Measurements from ENCODE around the gene RCL1.
"Not testable (repeated sequence)": the region's sequence is repeated elsewhere in the genome, so short reads cannot be mapped to it uniquely, and the experiment has no call there.

RCL1 gene

DNA sequence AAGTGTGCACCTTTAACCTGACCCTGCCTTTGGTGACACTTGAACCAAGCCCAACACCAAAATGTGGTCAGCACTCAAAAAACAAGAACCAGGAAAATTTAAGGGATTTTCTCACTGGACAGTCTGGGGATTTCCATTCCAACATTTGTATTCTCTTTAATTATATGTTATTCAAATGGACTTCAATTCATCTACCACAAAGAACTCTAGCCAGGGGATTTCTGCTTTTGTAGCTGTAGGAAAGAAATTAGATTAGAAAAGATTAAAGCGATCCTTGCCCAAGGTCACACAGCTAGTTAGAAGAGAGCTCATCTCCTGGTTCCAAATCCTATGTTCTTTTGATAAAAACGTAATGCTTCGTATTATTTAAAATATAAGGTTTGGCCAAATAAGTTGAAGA, 97.5 kb downstream of the RCL1 start:
- TF ChIP-seq JUND (IDR thresholded peaks at IDR 0.05; ENCODE audit: low read depth) = no peak
- in situ Hi-C loops (cut with HindIII; ENCODE audit: low pct_unique_long_range_greater_than_20kb, low sequenced_read_pairs) = no loop called here
- DNase-seq (ENCODE audit: low read depth in 1 of 2, low spot score in 1 of 2) = no peak

GRCh38 chr9:4890929-4891328, 98.2 kb downstream of the RCL1 start:
- no peak for TF ChIP-seq JUND (IDR thresholded peaks at IDR 0.05; ENCODE audit: low read depth)
- in situ Hi-C loops (cut with HindIII; ENCODE audit: low pct_unique_long_range_greater_than_20kb, low sequenced_read_pairs) = no loop called here
- no peak for DNase-seq (ENCODE audit: low read depth in 1 of 2, low spot score in 1 of 2)

DNA sequence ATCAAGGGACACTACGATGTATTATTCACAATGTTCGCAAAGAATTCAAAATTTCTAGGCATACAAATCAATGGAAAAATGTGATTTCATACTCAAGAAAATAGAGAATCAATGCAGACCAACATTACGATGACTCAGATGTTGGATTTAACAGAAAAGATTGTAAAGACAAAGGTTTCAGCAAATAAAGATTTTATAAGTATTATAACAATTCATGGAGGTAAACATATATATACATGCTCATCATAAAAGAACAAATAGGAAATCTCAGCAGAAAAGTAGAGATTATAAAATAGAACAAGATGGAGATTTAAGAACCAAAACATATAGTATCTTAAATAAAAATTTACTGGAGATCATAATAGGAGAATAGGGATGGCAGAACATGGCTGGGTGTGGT, 98.9 kb downstream of the RCL1 start:
- no peak for DNase-seq (ENCODE audit: low read depth in 1 of 2, low spot score in 1 of 2)
- TF ChIP-seq JUND (IDR thresholded peaks at IDR 0.05; ENCODE audit: low read depth) = no peak
- in situ Hi-C loops (cut with HindIII; ENCODE audit: low pct_unique_long_range_greater_than_20kb, low sequenced_read_pairs) = no loop called here

DNA sequence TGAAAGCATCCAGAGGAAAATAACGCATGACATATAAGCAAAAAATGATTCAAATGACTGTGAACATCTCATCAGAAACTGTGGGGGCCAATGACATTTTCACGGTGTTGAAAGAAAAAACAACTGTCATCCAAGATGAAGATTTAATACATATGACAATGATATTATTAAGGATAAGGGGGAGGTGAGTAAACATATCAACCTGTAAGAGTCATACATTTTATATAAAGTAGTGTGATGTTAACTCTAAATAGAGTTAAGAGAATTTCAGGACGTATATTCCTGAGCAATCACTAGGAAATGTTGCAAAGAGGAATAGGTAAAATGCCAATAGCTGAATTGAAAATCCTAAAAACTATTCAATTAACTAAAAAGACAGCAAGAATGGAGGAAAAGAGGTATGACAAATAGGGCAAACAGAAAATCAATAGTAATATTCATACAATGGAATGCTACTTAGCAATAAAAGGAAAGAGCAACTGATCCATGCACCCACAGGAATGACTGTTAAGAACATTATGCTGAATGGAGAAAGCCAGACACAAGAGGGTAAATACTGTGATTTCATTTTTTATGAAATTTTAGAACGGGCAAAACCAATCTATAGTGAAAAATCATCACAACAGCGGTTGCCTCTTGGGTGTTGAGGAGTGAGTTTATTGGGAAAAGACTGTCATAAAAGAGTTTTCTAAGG, 99.9 kb downstream of the RCL1 start:
- in situ Hi-C loops (cut with HindIII; ENCODE audit: low pct_unique_long_range_greater_than_20kb, low sequenced_read_pairs) = no loop called here
- TF ChIP-seq JUND (IDR thresholded peaks at IDR 0.05; ENCODE audit: low read depth) = no peak
- DNase-seq (ENCODE audit: low read depth in 1 of 2, low spot score in 1 of 2) = no peak

GRCh38 chr9:4894076-4894475, 101.3 kb downstream of the RCL1 start:
- DNase-seq (ENCODE audit: low read depth in 1 of 2, low spot score in 1 of 2) = no peak
- TF ChIP-seq JUND (IDR thresholded peaks at IDR 0.05; ENCODE audit: low read depth) = no peak

GRCh38 chr9:4899853-4900252, 107.1 kb downstream of the RCL1 start:
- DNase-seq (ENCODE audit: low read depth in 1 of 2, low spot score in 1 of 2); in situ Hi-C loops (cut with HindIII; ENCODE audit: low pct_unique_long_range_greater_than_20kb, low sequenced_read_pairs): not testable (repeated sequence)

More at GRCh38 chr9:4894076-4894475, 101.3 kb downstream of the RCL1 start:
- in situ Hi-C loops (cut with HindIII; ENCODE audit: low pct_unique_long_range_greater_than_20kb, low sequenced_read_pairs) = no loop called here

DNA sequence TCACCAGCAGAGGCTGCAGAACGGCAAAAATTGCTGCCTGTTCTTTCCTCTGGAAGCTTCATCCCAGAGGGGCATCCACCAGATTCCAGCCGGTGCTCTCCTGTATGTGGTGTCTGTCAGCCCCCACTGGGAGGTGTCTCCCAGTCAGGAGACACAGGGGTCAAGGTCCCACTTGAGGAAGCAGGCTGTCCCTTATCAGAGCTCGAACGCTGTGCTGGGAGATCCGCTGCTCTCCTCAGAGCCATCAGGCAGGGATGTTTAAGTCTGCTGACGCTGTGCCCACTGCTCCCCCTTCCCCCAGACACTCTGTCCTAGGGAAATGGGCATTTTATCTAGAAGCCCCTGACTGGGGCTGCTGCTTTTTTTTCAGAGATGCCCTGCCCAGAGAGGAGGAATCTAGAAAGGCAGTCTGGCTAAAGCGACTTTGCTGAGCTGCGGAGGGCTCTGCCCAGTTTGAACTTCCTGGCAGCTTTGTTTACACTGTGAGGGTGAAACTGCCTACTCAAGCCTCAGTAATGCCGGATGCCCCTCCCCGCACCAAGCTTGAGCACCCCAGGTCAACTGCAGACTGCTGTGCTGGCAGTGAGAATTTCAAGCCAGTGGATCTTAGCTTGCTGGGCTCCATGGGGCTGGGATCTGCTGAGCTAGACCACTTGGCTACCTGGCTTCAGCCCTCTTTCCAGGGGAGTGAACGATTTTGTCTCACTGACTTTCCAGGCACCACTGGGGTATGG, 108.8 kb downstream of the RCL1 start:
- DNase-seq (ENCODE audit: low read depth in 1 of 2, low spot score in 1 of 2); in situ Hi-C loops (cut with HindIII; ENCODE audit: low pct_unique_long_range_greater_than_20kb, low sequenced_read_pairs): not testable (repeated sequence)

DNA sequence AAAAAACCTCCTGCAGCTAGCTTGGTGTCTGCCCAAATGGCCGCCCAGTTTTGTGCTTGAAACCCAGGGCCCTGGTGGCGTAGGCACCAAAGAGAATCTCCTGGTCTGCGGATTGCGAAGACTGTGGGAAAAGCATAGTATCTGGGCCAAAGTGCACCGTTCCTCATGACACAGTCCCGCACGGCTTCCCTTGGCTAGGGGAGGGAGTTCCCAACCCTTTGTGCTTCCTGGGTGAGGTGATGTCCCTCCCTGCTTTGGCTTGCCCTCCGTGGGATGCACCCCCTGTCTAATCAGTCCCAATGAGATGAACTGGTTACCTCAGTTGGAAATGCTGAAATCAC, 109.4 kb downstream of the RCL1 start:
- TF ChIP-seq JUND (IDR thresholded peaks at IDR 0.05; ENCODE audit: low read depth) = no peak
- in situ Hi-C loops (cut with HindIII; ENCODE audit: low pct_unique_long_range_greater_than_20kb, low sequenced_read_pairs) = no loop called here
- DNase-seq (ENCODE audit: low read depth in 1 of 2, low spot score in 1 of 2) = no peak

GRCh38 chr9:4904322-4905134, 111.8 kb downstream of the RCL1 start:
- in situ Hi-C loops (cut with HindIII; ENCODE audit: low pct_unique_long_range_greater_than_20kb, low sequenced_read_pairs) = no loop called here
- no peak for DNase-seq (ENCODE audit: low read depth in 1 of 2, low spot score in 1 of 2)
- no peak for TF ChIP-seq JUND (IDR thresholded peaks at IDR 0.05; ENCODE audit: low read depth)

DNA sequence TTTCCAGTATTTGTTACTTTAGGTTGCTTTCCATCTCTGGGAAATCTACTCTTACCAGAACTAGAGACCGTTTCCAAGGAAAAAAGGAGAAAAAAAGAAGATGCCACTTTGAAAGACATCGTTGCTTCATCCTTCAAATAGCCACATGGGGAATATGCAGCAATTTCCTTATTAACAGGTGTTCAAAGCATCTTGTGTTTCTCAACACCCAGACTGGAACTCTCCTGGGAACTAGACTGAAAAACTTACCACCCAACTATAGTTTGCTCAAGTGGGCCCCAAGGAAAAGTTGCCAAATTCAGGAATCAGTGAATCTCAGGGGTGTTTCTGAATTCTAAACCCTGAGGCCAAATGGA, 112.4 kb downstream of the RCL1 start:
- in situ Hi-C loops (cut with HindIII; ENCODE audit: low pct_unique_long_range_greater_than_20kb, low sequenced_read_pairs) = no loop called here
- no peak for TF ChIP-seq JUND (IDR thresholded peaks at IDR 0.05; ENCODE audit: low read depth)
- DNase-seq (ENCODE audit: low read depth in 1 of 2, low spot score in 1 of 2) = no peak
